ENCODE measurements around the gene NXNL1. TPM values are rescaled to one million over a fixed set of nuclear protein-coding genes. Genes with fewer than 3 reads are reported as not detected.

NXNL1 gene
- total RNA-seq, 2 experiments from 2014 or later: not detected

GRCh38 chr19:17488593-17489391, 28.1 kb upstream of the NXNL1 start:
- Histone ChIP-seq H3K27ac (ENCODE audit: low read depth, low read length, poor library complexity, severe bottlenecking) (no peak overlapping the region), H2AFZ (ENCODE audit: low read length) (peak overlapping the region; percentile 79), H3K4me1 (ENCODE audit: insufficient read depth, low read length, poor library complexity, severe bottlenecking) (peaks cover 26% of the 10 kb centered on the region)

GRCh38 chr19:17487284-17488121, 26.8 kb upstream of the NXNL1 start:
- no peak for DNase-seq (ENCODE audit: low spot score)
- H2AFZ ChIP-seq (ENCODE audit: low read length): no peak overlapping the region
- TF ChIP-seq EZH2phosphoT487 (IDR thresholded peaks at IDR 0.05; ENCODE audit: borderline replicate concordance, low read depth, low read length): no peak
- no peak for TF ChIP-seq CTCF (conservative IDR thresholded peaks at IDR 0.05; ENCODE audit: low read length)
- POLR2A ChIA-PET: interaction anchor here (0.7 kb wide), 1 partner anchor 123 kb away, joined by 3 read pairs; no protein-coding TSS in a partner anchor
- H3K9me3 ChIP-seq (ENCODE audit: low read length): no peaks in the 10 kb centered on the region
- no peaks in the 10 kb centered on the region for H3K36me3 ChIP-seq (ENCODE audit: insufficient read depth, low read length)
- H3K9me2 ChIP-seq (ENCODE audit: insufficient read depth, low read length): no peaks in the 10 kb centered on the region
- H3K4me1 ChIP-seq (ENCODE audit: insufficient read depth, low read length, poor library complexity, severe bottlenecking): peaks cover 26% of the 10 kb centered on the region
- no peak overlapping the region for H3K4me3 ChIP-seq (ENCODE audit: low read depth, low read length, poor library complexity, severe bottlenecking)
- intact Hi-C loops (cut with micrococcal nuclease; ENCODE audit: unreplicated experiment): no loop called here
- H3K79me2 ChIP-seq (ENCODE audit: insufficient read depth, low read depth, low read length): no peaks in the 10 kb centered on the region
- H4K20me1 ChIP-seq (ENCODE audit: insufficient read depth, low read length): no peaks in the 10 kb centered on the region
- no TSS peak for BruUV-seq (replicated peaks)
- H3K27ac ChIP-seq (ENCODE audit: low read depth, low read length, poor library complexity, severe bottlenecking): no peak overlapping the region
- H3K4me2 ChIP-seq (ENCODE audit: low read length): no peak overlapping the region
- CTCF ChIA-PET (ENCODE audit: unreplicated experiment): no interaction called here

More at GRCh38 chr19:17488593-17489391, 28.1 kb upstream of the NXNL1 start:
- TF ChIP-seq CTCF (conservative IDR thresholded peaks at IDR 0.05; ENCODE audit: low read length) (peak; percentile 78), EZH2phosphoT487 (IDR thresholded peaks at IDR 0.05; ENCODE audit: borderline replicate concordance, low read depth, low read length) (no peak)
- intact Hi-C loops (cut with micrococcal nuclease; ENCODE audit: unreplicated experiment): no loop called here
- Histone ChIP-seq H3K4me3 (ENCODE audit: low read depth, low read length, poor library complexity, severe bottlenecking) (peak overlapping the region; percentile 61), H3K9me3 (ENCODE audit: low read length) (no peaks in the 10 kb centered on the region), H3K4me2 (ENCODE audit: low read length) (peak overlapping the region; percentile 76), H3K79me2 (ENCODE audit: insufficient read depth, low read depth, low read length) (no peaks in the 10 kb centered on the region), H4K20me1 (ENCODE audit: insufficient read depth, low read length) (no peaks in the 10 kb centered on the region), H3K9me2 (ENCODE audit: insufficient read depth, low read length) (no peaks in the 10 kb centered on the region), H3K36me3 (ENCODE audit: insufficient read depth, low read length) (no peaks in the 10 kb centered on the region)
- ChIA-PET CTCF (ENCODE audit: unreplicated experiment) (no interaction called here), POLR2A (interaction anchor here (0.6 kb wide), 1 partner anchor 21 kb away, joined by 9 read pairs; no protein-coding TSS in a partner anchor)
- BruUV-seq (replicated peaks): no TSS peak
- DNase-seq (ENCODE audit: low spot score): peak; percentile 93

All from OCI-LY7 (cell line).